HG03575 (cell line): ENCODE results near the gene PKP4.

Experiments used
- ATAC-seq: cut with Tn5 transposase; IDR thresholded peaks from one replicate; pipeline ENCODE4 v1.9.1; 2021; ENCODE audit not compliant: unreplicated experiment, insufficient number of reproducible peaks, low FRiP score; ENCODE audit errors: extremely low read depth

Gene PKP4

DNA sequence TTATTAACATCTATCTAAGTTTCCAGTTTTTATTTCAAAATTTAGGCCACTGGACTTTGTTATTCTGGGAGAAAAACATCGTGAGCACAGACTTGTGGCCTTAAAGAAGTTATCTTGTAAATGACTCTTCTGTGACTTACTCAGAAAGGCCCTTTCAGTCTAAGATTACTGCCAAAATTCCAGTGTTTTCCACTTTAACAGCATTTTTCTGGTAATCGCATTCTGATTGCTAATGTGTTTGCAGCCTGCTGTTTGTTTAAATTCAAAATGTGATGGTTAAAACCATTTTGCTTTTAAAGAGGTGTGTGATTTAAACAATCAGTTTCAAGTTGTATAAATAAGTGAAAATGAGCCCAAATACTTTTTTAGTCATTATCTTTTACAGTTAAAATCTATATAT, 201.6 kb downstream of the PKP4 start:
- no peak for ATAC-seq

- no peak for ATAC-seq
Observed at GRCh38 chr2:158659483-158659882, 202.7 kb downstream of the PKP4 start.

- ATAC-seq = no peak
Observed at GRCh38 chr2:158661231-158661630, 204.5 kb downstream of the PKP4 start.

DNA sequence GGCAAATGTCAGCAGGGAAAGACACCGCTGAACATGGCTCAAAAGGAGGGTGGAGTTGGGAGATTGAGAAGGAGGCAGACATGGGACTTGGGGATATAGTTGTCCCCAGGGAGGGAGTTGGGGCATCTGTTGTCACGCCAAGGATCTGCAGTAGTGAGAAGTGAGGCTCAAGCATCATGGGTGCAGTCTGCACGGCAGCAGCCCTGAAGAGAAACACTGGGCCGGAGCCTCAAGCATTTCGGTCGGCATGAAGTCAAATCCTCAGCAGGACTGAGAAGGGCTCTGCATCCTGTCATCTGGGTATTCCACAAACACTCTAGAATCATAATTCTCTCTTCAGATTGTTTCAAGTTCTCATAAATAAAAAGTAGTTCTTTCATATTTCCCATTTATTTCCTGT, 205.7 kb downstream of the PKP4 start:
- ATAC-seq = no peak

DNA sequence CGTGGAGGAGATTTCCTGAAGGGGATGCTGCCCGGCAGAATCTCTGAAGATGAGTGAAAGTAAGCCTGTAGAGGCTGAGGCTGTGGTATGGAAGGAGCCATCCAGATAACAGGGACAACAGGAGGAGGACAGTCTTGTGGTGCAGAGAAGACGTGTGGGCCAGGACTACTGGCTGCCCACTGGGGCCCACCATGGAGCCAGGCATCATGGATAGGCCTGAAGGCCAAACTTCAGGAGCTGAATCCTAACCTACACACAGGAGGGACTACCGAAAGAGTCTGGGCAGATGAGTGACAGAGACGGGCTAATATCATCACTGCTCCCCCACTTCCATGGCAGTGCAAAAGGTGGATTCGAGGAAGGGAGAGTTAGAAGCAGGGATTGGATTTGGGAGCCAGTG, 207.0 kb downstream of the PKP4 start:
- ATAC-seq = no peak

DNA sequence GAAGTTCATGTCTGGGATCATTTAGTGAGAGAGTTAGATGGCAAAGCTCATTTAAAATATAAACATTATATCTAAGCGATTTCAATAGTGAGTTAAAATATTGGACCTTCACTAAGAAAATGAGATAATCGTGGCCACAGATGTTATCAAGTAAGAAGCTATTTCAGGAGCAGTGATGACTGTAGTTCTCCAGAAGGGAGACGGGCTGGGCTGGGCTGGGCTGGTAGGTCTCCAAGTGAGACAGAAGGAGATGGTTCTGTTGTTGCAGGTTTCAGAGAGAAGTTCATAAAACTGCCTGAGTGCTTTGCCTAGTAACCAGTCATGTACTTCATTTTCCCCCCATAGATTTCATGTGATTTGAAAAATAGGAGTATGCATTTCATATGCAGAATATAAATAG, 208.2 kb downstream of the PKP4 start:
- ATAC-seq = no peak

- no peak for ATAC-seq
Observed at GRCh38 chr2:158665536-158666302, 209.0 kb downstream of the PKP4 start.

- ATAC-seq = no peak
Observed at GRCh38 chr2:158666969-158667368, 210.2 kb downstream of the PKP4 start.

DNA sequence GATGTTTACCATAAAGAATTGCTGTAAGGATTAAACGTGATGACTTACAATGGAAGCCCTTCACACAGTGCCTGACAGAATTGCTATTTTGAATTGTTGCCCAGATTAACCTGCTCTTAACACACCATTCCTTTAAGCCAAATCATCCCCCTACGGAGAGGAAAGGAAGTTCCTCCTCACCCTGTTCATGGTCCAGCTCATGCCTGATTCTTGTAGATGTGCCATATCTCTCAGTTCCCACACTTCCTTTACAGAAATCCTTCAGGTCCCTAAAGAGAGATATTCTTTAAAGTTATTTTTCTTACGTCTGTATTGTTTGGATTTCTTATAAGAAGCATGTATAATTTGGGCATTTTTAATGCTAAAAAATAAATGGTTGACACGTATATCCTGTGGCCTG, 210.8 kb downstream of the PKP4 start:
- no peak for ATAC-seq

GRCh38 chr2:158668001-158668765, 211.4 kb downstream of the PKP4 start:
- no peak for ATAC-seq

DNA sequence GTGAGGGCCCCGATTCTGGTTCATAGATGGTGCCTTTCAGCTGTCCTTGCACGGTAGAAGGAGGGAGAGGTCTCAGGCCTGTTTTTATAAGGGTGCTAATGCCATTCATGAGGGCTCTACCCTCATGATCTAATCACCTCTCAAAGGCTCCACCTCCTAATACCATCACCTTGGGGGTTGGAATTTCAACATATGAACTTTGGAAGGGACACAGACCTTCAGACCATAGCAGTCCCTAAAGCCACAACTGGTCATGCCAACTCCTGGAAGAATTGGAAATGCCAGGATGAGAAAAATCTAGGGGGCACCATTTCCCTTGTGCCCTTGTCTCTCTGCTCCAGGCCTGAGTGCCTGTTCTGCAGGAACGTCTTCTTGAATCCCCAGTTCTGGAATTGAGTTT, 213.5 kb downstream of the PKP4 start:
- ATAC-seq = no peak

GRCh38 chr2:158671360-158672245, 214.9 kb downstream of the PKP4 start:
- ATAC-seq = no peak

DNA sequence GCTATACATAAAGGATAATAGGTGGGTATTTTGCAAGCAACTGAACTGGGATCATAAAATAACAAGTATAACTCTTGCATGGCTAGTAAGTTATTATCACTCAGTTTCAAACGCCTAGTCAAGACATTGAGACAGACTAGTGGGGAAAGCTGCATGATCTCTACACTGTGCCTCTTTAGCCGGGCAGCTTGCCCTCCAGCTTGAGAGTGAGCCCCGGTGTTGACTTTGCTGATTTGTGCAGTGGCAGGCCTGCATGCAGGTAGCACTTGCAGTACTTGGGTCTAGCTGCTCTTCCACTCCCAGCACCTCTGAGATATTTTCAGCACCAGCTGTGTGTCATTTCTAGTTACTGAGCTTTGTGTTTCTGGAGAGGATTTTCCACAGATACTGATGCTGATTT, 219.5 kb downstream of the PKP4 start:
- no peak for ATAC-seq

DNA sequence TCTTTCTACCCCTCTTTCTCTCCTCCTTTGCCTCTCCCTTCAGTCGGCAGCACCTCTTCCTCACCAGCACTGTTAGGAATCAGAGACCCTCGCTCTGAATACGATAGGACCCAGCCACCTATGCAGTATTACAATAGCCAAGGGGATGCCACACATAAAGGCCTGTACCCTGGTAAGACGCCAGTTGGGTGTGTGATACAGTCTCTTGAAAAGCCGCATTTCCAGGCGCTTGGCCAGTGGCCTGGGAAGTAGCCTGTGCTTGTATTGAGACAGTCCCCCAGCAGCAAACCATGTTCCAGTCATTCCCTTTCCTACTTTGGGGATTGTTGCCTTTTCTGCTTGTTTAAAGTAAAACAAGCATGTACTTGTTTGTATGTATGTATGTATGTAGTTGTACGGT, 219.9 kb downstream of the PKP4 start:
- no peak for ATAC-seq

DNA sequence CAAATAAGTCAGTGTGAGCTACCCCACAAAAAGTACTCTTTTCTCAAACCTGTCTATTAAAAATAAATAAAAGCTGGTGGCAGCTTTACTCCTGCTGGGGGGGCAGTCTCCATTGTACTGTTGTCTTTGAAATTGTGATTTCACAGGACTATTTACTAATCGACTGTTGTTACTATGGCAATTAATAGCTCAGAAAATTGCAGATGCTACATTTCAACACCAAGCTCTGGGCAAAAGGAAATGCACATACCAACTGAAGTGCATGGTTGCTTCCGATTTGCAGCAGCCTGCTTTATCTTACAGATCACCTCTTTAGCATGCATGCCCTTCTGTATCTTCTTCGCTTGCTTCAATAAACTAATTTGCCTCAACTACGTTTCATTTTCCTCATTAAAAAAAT, 220.8 kb downstream of the PKP4 start:
- no peak for ATAC-seq

DNA sequence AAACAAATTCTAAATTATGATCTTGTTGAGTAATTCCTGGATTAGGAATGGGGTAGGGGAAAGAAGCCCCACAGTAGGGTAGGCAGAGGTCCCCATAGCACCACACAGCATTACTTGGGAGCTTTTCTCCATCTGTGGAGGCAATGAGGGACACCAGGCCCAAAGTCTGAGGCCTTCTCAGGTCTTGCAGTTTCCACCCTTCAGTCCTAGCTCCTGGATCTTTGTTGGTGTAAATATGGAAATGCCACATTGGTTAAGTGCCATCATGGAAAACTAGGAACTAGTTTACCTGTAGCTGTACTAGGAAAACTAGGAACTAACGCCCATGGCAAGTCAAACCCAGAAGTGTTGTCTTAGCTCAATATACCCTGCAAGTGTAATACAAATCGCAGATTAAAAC, 225.1 kb downstream of the PKP4 start:
- no peak for ATAC-seq

- ATAC-seq = no peak
Observed at GRCh38 chr2:158685646-158686045, 228.9 kb downstream of the PKP4 start.

GRCh38 chr2:158686210-158686691, 229.5 kb downstream of the PKP4 start:
- no peak for ATAC-seq

- no peak for ATAC-seq
Observed at GRCh38 chr2:158687315-158687714, 230.6 kb downstream of the PKP4 start.
